Urothelium cell line (cell line): ENCODE results near the gene HOXC10.

Experiments
- DNase-seq: peaks from one replicate; pipeline ENCODE4 v3.0.0; 2011; ENCODE audit warnings: low spot score, mixed read lengths
- FAIRE-seq: peaks from 2 replicates; lab custom pipeline; 2011; peaks lifted over from hg19 to GRCh38; lab: Jason Lieb, UNC

Gene HOXC10

DNA sequence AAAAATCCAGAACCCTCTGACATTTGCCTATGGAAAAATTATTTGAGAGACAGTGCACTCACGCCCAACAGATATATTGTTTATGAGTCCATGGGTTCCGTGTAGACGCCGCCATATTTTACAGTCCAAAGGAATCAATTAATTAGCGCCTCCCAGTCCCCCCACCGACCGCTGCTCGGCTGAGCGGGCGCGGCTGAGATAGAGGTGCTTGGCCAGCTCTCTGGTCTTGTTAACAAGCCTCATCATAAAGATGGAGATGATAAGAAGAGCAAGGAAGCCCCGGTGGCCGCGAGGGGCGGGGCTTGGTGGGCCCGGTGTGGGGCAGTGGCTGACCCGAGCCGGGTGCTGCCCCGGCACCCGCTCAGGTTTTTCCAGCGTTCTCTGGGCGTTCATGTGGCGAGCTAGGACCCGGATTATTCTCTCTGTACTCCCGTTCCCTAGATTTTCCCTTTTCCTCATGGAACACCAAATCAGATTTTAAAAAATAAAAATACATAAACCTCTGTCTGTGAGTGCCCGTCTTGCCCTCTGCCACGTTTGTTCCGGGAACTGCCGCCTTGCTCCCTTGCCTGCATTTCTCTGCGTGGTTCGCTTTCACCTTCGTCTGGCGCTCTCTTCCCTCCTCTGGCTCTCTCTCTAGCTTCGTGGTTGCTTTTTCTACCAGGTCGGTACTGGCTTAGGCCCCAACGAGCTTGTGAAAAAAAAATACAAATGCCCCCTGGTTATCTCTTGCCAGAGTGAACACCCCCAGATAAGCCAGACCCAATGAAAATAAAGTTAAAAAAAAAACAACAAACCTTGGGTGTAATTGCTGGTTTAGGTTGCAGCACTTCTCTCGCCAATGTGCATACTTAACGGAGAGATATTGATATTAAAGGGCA lies 21.3 kb upstream of the HOXC10 start:
- FAIRE-seq (no peak), DNase-seq (no peak)

- FAIRE-seq (peak; percentile 23), DNase-seq (no peak)
Measured at GRCh38 chr12:53964315-53964713, 20.6 kb upstream of the HOXC10 start.

DNA sequence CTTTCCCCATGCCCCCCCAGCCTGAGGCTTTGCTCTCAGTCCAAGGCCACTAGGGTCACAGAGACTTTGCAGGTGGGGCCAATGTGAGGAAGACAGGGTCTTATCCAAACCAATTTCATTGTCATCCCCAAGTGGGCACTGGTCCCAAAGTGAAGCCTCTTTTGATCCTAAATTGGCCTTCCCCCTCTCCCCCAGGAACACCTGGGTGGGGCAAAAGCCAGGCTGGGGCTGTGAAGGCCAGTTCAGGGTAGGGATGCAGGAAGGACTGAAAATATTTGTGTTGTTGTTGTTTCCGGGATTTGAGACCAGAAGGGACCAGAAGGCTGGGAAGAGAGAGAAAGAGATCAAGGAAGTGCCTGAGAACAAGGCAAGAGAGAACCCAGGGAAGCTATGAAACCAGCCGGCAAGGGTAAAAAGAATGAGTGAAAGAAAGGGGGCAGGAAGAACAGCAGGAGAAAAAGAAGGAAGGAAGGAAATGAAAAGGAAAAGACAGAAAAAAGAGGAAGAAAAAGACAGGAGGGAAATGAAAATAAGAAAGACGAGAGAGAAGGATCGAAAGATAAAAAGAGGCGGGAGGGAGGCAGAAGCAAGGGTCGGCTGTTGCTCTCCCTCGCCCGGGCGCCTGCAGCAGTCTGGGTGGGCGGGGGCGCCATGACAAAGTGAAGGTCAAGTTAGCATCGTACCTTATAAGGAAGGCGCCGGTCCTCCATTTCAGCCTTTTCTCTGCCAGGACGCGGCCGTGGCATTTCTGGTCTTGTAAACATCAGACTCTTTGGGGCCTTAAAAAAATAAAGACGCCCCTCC lies 19.5 kb upstream of the HOXC10 start:
- FAIRE-seq, result no peak
- no peak for DNase-seq

DNA sequence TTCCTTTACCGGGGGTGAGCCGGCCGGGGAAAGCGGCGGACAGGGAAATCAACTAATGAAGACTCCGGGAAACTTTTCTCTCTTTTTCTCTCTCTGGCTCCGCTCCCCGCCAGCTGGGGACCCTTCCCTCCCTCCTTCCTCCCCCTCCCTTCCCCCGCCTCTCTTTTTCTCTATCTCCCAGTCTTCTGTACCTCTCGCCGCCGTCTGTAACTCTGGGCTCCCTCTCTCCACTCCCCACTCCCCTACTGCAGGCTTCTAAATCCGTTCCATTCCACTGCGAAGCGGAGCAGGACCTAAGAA lies 18.9 kb upstream of the HOXC10 start:
- DNase-seq (no peak), FAIRE-seq (no peak)

DNA sequence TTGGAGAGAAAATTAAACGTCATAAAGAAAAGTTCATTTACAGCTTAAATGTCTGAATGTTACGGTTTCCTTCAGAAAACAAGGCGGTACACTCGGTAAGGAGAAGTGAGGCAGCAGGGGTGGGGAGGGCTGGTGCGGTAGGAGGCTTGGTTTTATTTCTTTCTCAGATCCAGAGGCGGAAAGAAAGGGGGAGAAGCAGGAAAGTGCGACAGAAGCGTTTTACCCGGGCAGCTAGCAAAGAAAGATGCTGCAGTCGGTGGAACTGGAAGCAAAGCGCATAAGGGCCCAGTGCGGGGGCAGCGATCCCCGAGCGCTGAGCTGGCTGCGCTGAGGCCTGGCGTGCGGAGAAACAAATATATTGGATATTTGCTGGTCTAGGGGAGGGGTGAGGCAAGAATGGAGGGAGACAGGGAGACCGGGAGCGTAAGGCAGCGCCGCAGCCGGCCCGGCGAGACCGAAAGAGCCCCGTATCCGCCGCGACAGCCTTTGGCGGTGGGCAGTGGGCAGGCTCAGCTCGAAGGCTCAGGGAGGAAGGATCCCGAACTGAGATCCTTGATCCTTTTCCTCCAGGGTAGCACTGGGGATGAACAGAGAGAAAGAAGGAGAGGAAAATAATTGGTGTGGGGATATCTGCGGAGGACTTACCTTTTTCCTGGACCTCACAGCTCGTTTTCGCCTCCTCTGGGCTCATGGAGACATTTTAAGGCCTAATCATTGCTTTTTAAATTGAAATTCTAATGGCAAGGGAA lies 18.4 kb upstream of the HOXC10 start:
- DNase-seq (no peak), FAIRE-seq (no peak)

- DNase-seq (no peak), FAIRE-seq (no peak)
Measured at GRCh38 chr12:53967421-53967925, 17.5 kb upstream of the HOXC10 start.

- no peak for FAIRE-seq
- no peak for DNase-seq
Measured at GRCh38 chr12:53968214-53969127, 16.5 kb upstream of the HOXC10 start.

DNA sequence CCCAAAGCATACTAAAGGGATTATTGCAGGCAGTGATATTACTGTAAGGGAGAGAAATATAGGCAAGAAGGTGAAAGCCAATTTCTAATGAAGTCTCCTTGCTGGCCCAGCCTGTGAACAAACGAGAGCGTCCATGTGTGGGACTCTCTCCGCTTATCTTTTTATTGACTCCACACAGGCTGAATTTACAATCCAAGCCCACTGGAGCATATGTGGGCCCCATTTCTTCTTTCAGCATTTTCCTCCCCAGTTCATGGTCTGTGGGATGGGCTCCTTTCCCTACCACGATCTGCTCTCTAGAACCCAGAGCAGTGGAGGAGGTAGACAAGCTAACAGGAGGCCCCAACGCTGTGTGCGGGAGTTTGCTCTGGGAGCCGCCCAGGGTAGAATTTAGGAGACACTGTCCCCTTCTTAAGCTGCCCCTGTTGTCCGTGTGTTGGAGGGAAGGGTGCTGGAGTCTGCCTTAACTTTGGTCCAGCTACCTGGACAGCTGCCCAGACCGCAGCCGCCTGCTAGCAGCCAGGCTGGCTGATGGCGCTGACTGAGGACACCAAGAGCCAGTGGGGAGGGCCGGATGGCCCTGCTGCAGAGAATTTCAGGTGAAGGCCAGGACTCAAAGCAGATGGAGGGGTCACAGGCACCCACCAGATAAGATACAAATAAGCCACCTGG lies 15.2 kb upstream of the HOXC10 start:
- FAIRE-seq (no peak), DNase-seq (no peak)

GRCh38 chr12:53970451-53970850 lies 14.5 kb upstream of the HOXC10 start:
- no peak for DNase-seq
- no peak for FAIRE-seq

DNA sequence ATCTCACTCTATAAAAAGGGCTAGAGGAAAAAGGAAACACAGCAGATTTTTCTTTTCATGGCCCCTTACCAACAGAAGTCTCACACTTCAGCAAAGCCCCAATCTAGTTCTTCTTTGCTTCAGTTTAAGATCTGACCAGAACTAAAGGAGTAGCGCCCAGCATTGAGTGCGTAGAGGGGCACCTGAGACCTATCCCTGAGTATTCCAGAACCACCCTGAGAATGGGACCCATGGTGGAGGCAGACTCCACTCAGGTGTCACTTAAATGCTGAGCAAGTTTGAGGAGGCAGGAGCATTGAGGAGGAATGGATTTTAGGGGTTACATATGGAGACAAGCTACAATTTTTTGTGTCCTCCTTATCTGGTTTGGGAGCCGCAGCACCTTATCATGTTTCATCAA lies 13.8 kb upstream of the HOXC10 start:
- DNase-seq (no peak), FAIRE-seq (no peak)

DNA sequence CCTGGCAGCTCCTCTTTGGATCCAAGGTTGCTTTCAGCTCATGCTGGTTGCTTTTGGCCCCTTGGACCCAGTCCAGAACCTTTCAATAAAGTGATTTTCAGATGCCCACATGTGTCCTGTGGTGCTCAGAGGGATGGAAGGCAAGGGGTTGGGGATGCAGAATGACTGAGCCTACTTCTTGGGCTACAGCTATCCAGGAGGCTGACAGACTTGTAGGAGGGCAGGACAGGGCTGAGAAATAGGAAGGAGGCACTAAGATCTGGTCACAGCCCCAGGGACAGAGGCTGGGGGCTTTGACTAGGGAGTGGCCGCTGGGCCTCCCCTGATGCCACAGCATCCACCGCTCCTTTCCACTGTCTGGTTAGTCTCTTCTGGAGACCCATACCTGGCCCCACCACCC lies 13.3 kb upstream of the HOXC10 start:
- no peak for DNase-seq
- FAIRE-seq, result no peak

DNA sequence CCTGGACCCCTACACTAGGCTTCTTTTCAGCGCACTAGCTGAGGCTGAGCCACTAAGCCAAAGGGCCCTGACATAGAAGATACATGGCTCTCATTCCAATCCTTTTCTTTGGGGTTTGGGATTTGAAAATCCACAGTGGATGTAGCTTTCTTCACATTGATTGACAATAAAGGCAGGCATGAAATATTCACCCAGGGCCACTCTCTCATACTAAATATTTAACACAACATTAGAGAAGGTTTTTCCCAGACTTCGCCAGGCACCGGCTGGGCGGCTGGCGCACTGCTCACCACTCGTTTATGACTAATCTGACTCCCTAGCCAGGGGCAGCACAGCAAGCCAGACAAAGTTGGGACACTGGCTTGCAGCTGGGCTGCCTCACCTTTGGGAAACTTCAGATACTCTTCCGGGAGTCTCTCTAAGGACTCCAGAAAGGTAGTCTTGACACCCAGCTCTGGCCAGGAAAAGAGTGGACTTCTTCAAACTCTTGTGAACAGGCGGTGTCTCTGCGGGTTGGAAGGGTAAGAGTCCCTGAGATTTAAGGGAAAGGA lies 12.7 kb upstream of the HOXC10 start:
- peak; percentile 55 for DNase-seq
- peak; percentile 42 for FAIRE-seq

GRCh38 chr12:53972722-53973235 lies 12.2 kb upstream of the HOXC10 start, which contains the start of gene HOXC11:
HOXC11 (plus strand) TSS chr12:53973126; CDS start chr12:53973242, 116 bp downstream.
- no peak for DNase-seq
- FAIRE-seq, result no peak

DNA sequence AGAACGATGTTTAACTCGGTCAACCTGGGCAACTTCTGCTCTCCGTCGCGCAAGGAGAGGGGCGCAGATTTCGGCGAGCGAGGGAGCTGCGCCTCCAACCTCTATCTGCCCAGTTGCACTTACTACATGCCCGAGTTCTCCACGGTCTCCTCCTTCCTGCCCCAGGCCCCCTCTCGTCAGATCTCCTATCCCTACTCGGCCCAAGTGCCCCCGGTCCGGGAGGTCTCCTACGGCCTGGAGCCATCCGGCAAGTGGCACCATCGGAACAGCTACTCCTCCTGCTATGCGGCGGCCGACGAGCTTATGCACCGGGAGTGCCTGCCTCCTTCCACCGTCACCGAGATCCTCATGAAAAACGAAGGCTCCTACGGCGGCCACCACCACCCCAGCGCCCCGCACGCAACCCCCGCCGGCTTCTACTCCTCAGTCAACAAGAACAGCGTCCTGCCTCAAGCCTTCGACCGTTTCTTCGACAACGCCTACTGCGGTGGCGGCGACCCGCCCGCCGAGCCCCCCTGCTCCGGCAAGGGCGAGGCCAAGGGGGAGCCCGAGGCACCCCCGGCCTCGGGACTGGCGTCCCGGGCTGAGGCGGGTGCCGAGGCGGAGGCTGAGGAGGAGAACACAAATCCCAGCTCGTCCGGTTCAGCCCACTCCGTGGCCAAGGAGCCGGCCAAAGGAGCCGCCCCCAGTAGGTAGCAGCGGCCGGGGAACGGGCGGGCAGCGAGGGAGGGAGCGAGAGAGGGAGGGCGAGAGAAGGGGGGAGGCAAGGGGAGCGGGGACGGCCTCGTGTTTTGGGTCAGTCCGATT lies 11.5 kb upstream of the HOXC10 start:
- FAIRE-seq, result peak; percentile 44
- DNase-seq, result peak; percentile 74

- DNase-seq, result peak; percentile 53
- no peak for FAIRE-seq
Measured at GRCh38 chr12:53974084-53975063, 10.6 kb upstream of the HOXC10 start, which contains the start of gene HOTAIR. HOTAIR (minus strand) TSS chr12:53974954.

GRCh38 chr12:53975064-53975471 lies 9.9 kb upstream of the HOXC10 start:
- DNase-seq (no peak), FAIRE-seq (no peak)
